BLaER1 treated with 17β-estradiol and CSF1 and Interleukin-3, amounts not matched to agents 10 nM and 100 nM (cell line): ENCODE measurements around the gene ETV6.

Experiments
- H3K27ac ChIP-seq, 11 experiments: shearing (Covaris generic); formaldehyde crosslinking; 2 replicates each; pipeline ENCODE4 v1.8.1; 2022
- H3K27me3 ChIP-seq, 11 experiments: shearing (Covaris generic); formaldehyde crosslinking; 2 replicates each; pipeline ENCODE4 v1.8.1; 2022
- H3K36me3 ChIP-seq, 11 experiments: shearing (Covaris generic); formaldehyde crosslinking; 2 replicates each; pipeline ENCODE4 v1.8.1; 2022
- H3K4me1 ChIP-seq, 10 experiments: shearing (Covaris generic); formaldehyde crosslinking; 2 replicates each; pipeline ENCODE4 v1.8.1; 2022
- H3K4me2 ChIP-seq, 11 experiments: shearing (Covaris generic); formaldehyde crosslinking; 2 replicates each; pipeline ENCODE4 v1.8.1; 2022
- H3K4me3 ChIP-seq, 10 experiments: shearing (Covaris generic); formaldehyde crosslinking; 2 replicates each; pipeline ENCODE4 v1.8.1; 2022
- H3K9ac ChIP-seq, 11 experiments: shearing (Covaris generic); formaldehyde crosslinking; 2 replicates each; pipeline ENCODE4 v1.8.1; 2022
- H3K9me3 ChIP-seq, 11 experiments: shearing (Covaris generic); formaldehyde crosslinking; replicated peaks in 1 of 11; 2 replicates each; pipeline ENCODE4 v1.8.1; 2022
- H4K20me1 ChIP-seq, 11 experiments: shearing (Covaris generic); formaldehyde crosslinking; 2 replicates each; pipeline ENCODE4 v1.8.1; 2022
- Cebpa-rat ChIP-seq, 11 experiments: shearing (Covaris generic); IDR thresholded peaks; 2 replicates each; pipeline ENCODE4 v1.8.1; 2022

ETV6 gene

DNA sequence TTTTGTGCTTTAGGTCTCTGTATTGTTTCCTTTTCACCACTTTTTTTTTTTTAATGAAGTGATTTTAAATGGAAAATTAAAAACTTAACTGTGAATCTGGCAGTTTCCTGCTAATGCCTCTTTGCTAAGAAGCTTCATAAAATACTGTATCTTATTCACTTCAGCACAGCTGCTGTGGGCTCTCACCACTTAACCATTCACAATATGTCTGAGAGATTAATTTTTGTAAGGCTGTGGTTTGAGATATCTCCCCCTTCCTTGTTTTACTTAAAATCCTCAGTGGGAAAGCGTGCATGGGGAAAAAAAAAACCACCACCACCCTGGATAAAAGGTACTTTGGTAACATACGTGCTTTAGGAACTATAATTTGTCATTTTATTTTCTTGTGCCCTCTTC is 115.9 kb downstream of the ETV6 start:
- H3K9me3 ChIP-seq = peaks cover 0 to 8% (median 0%) of the 10 kb centered on the region in 11 experiments; a peak in 5 of 22 replicates
- TF ChIP-seq Cebpa-rat (IDR thresholded peaks at IDR 0.05) = no peak
- H4K20me1 ChIP-seq = no peaks in the 10 kb centered on the region
- no peaks in the 10 kb centered on the region for H3K27me3 ChIP-seq
- H3K4me2 ChIP-seq = peak overlapping the region; percentile 85 to 95 (median 90)
- peak overlapping the region; percentile 76 to 98 (median 92) for H3K27ac ChIP-seq
- H3K4me1 ChIP-seq = peaks cover 82 to 99% (median 94%) of the 10 kb centered on the region in 10 experiments
- H3K9ac ChIP-seq = peak overlapping the region; percentile 60 to 90 (median 82)
- peaks cover 8 to 78% (median 35%) of the 10 kb centered on the region in 11 experiments; a peak in 19 of 22 replicates for H3K36me3 ChIP-seq
- H3K4me3 ChIP-seq = peak overlapping the region; percentile 37 to 69 (median 59); a peak in 19 of 20 replicates

- Histone ChIP-seq H3K36me3 (peaks cover 13 to 78% (median 39%) of the 10 kb centered on the region in 11 experiments; a peak in 20 of 22 replicates), H3K9me3 (peaks cover 0 to 15% (median 5%) of the 10 kb centered on the region in 11 experiments; a peak in 11 of 22 replicates), H3K4me2 (peak overlapping the region; percentile 85 to 95 (median 90)), H4K20me1 (no peaks in the 10 kb centered on the region), H3K27me3 (no peaks in the 10 kb centered on the region), H3K4me3 (peak overlapping the region; percentile 37 to 69 (median 59); a peak in 19 of 20 replicates), H3K9ac (peak overlapping the region; percentile 72 to 90 (median 82)), H3K27ac (peak overlapping the region; percentile 76 to 98 (median 92)), H3K4me1 (peaks cover 83 to 99% (median 98%) of the 10 kb centered on the region in 10 experiments)
- TF ChIP-seq Cebpa-rat (IDR thresholded peaks at IDR 0.05) = peak in 5 of 11 experiments; percentile 13 to 55 (median 41); a peak in 5 of 22 replicates
These were observed 116.6 kb downstream of the ETV6 start for GRCh38 chr12:11765817-11766794.

- H3K27ac ChIP-seq = peak overlapping the region; percentile 76 to 98 (median 92)
- H3K4me3 ChIP-seq = peak overlapping the region in 7 of 10 experiments; percentile 26 to 69 (median 61); a peak in 11 of 20 replicates
- H3K36me3 ChIP-seq = peaks cover 14 to 78% (median 38%) of the 10 kb centered on the region in 11 experiments; a peak in 21 of 22 replicates
- H3K9me3 ChIP-seq = peaks cover 0 to 21% (median 7%) of the 10 kb centered on the region in 11 experiments; a peak in 11 of 22 replicates
- no peaks in the 10 kb centered on the region for H3K27me3 ChIP-seq
- H3K4me1 ChIP-seq = peaks cover 86 to 99% (median 98%) of the 10 kb centered on the region in 10 experiments
- no peak for TF ChIP-seq Cebpa-rat (IDR thresholded peaks at IDR 0.05)
- H3K9ac ChIP-seq = peak overlapping the region; percentile 72 to 90 (median 82); a peak in 20 of 22 replicates
- H4K20me1 ChIP-seq = no peaks in the 10 kb centered on the region
- peak overlapping the region; percentile 85 to 95 (median 90) for H3K4me2 ChIP-seq
These were observed 117.7 kb downstream of the ETV6 start for GRCh38 chr12:11767029-11767724.

- Histone ChIP-seq H3K4me3 (peak overlapping the region in 2 of 10 experiments; percentile 9 to 61; a peak in 1 of 20 replicates), H3K36me3 (peaks cover 14 to 78% (median 41%) of the 10 kb centered on the region in 11 experiments; a peak in 21 of 22 replicates), H3K27me3 (no peaks in the 10 kb centered on the region), H3K4me2 (peak overlapping the region; percentile 85 to 95 (median 90)), H3K9me3 (peaks cover 0 to 21% (median 7%) of the 10 kb centered on the region in 11 experiments; a peak in 11 of 22 replicates), H4K20me1 (no peaks in the 10 kb centered on the region), H3K4me1 (peaks cover 86 to 99% (median 98%) of the 10 kb centered on the region in 10 experiments), H3K9ac (peak overlapping the region in 5 of 11 experiments; percentile 82 to 90 (median 89); a peak in 10 of 22 replicates), H3K27ac (peak overlapping the region; percentile 76 to 98 (median 92); a peak in 20 of 22 replicates)
- TF ChIP-seq Cebpa-rat (IDR thresholded peaks at IDR 0.05) = no peak
These were observed 118.3 kb downstream of the ETV6 start for GRCh38 chr12:11767798-11768197.

- Histone ChIP-seq H3K4me2 (peak overlapping the region; percentile 85 to 95 (median 90)), H3K27me3 (no peaks in the 10 kb centered on the region), H3K9me3 (peaks cover 0 to 21% (median 7%) of the 10 kb centered on the region in 11 experiments; a peak in 11 of 22 replicates), H3K27ac (peak overlapping the region in 10 of 11 experiments; percentile 84 to 98 (median 94); a peak in 20 of 22 replicates), H3K9ac (peak overlapping the region in 4 of 11 experiments; percentile 1 to 90 (median 10); a peak in 6 of 22 replicates), H3K36me3 (peaks cover 14 to 73% (median 41%) of the 10 kb centered on the region in 11 experiments; a peak in 21 of 22 replicates), H3K4me1 (peaks cover 88 to 99% (median 98%) of the 10 kb centered on the region in 10 experiments), H4K20me1 (no peaks in the 10 kb centered on the region), H3K4me3 (no peak overlapping the region)
- no peak for TF ChIP-seq Cebpa-rat (IDR thresholded peaks at IDR 0.05)
These were observed 118.9 kb downstream of the ETV6 start for GRCh38 chr12:11768233-11768965.

DNA sequence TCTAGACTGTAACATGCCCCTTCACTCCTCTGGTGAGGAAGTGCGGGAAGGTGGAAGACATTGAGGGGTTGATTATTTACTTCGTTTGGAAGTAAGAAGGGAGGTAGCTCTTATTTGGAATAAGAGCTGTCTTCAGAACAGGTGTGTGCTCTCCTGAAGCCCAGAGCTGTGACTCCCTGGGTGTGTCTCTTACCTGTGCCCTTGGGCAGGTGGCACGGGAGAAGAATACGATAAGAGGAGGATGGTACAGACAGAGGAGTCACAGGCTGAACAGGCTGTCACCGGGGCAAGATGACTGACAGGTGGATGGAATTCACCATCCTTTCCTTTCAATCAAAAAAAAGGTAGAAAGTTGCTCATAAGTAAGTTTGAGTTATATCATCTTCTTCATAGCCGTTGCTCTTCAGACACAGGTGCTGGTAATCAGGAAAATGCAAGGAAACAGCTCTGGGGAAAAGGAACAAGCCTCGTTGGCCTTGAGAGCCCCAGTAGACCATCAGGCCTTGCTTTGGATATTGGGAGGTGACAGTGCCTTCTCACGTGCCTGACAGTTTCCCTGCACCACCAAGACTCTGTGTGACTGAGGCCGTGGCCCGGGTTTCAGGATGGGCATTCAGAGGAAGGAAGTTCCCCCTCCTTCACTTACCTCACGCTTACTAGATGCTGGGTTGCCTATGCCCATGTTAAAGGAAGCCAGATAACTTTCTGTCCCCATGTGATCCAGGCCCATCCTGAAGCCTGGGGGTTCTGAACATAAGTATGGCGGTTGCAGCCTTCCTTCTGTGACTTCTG is 120.4 kb downstream of the ETV6 start:
- H3K4me2 ChIP-seq = peak overlapping the region; percentile 42 to 95 (median 82)
- H4K20me1 ChIP-seq = peaks cover 0 to 6% (median 0%) of the 10 kb centered on the region in 11 experiments; a peak in 2 of 22 replicates
- no peak for TF ChIP-seq Cebpa-rat (IDR thresholded peaks at IDR 0.05)
- H3K4me1 ChIP-seq = peaks cover 91 to 99% (median 98%) of the 10 kb centered on the region in 10 experiments
- peaks cover 14 to 59% (median 38%) of the 10 kb centered on the region in 11 experiments; a peak in 21 of 22 replicates for H3K36me3 ChIP-seq
- H3K27me3 ChIP-seq = no peaks in the 10 kb centered on the region
- H3K27ac ChIP-seq = peak overlapping the region in 10 of 11 experiments; percentile 7 to 98 (median 66); a peak in 17 of 22 replicates
- no peak overlapping the region; a peak in 2 of 20 replicates for H3K4me3 ChIP-seq
- H3K9me3 ChIP-seq = peaks cover 0 to 21% (median 7%) of the 10 kb centered on the region in 11 experiments; a peak in 11 of 22 replicates
- H3K9ac ChIP-seq = peak overlapping the region in 2 of 11 experiments; percentile 7 to 12; a peak in 2 of 22 replicates

- Histone ChIP-seq H3K27me3 (no peaks in the 10 kb centered on the region), H4K20me1 (peaks cover 0 to 10% (median 0%) of the 10 kb centered on the region in 11 experiments; a peak in 2 of 22 replicates), H3K4me3 (no peak overlapping the region), H3K4me1 (peaks cover 92 to 100% (median 100%) of the 10 kb centered on the region in 10 experiments), H3K9ac (no peak overlapping the region), H3K36me3 (peaks cover 21 to 71% (median 41%) of the 10 kb centered on the region in 11 experiments), H3K9me3 (peaks cover 0 to 21% (median 7%) of the 10 kb centered on the region in 11 experiments; a peak in 11 of 22 replicates), H3K4me2 (peak overlapping the region in 8 of 11 experiments; percentile 21 to 95 (median 88); a peak in 14 of 22 replicates), H3K27ac (peak overlapping the region in 9 of 11 experiments; percentile 6 to 97 (median 88); a peak in 16 of 22 replicates)
- TF ChIP-seq Cebpa-rat (IDR thresholded peaks at IDR 0.05) = no peak
These were observed 121.9 kb downstream of the ETV6 start for GRCh38 chr12:11771356-11771755.
